A673 (cell line): ENCODE data around the gene DHX57. TPM values are rescaled to one million over a fixed set of nuclear protein-coding genes. Genes with fewer than 3 reads are reported as not detected.

Source experiments
- BruUV-seq: library from RNA; stranded (reverse); fragments of 400-500 nt; replicated peaks from 2 replicates; lab custom pipeline; 2021; lab: Mats Ljungman, UMichigan
- CTCF ChIA-PET: fragments of 300-600 bp; sonication (Branson Sonifier 250); formaldehyde crosslinking; loops from one replicate; lab custom pipeline; 2022; ENCODE audit warnings: antibody characterized with exemption; lab: Charles Lee
- POLR2A ChIA-PET: fragments of 300-600 bp; sonication (Branson Sonifier 250); formaldehyde crosslinking; loops from one replicate; lab custom pipeline; 2022; ENCODE audit warnings: antibody characterized with exemption; ENCODE audit not compliant: low non-redundant PET; lab: Charles Lee
- DNase-seq: peaks from one replicate; pipeline ENCODE4 v3.0.0-alpha.2; 2015; ENCODE audit warnings: low spot score
- H3K27ac ChIP-seq: fragments of 200-600 bp; sonication (generic); 2 replicates; pipeline ENCODE4 v1.5.1; 2016; ENCODE audit warnings: mixed run types, low read depth, mild to moderate bottlenecking, mixed read lengths, antibody characterized with exemption, low read length; ENCODE audit not compliant: poor library complexity, severe bottlenecking
- H3K27me3 ChIP-seq: fragments of 200-600 bp; sonication (generic); replicated peaks from 2 replicates; pipeline ENCODE4 v1.6.1; 2017; ENCODE audit warnings: mixed run types, low read depth, mild to moderate bottlenecking, mixed read lengths, antibody characterized with exemption, low read length; ENCODE audit not compliant: insufficient read depth, poor library complexity
- H3K36me3 ChIP-seq: fragments of 200-600 bp; sonication (generic); 2 replicates; pipeline ENCODE4 v1.6.1; 2016; ENCODE audit warnings: mixed run types, mild to moderate bottlenecking, mixed read lengths, antibody characterized with exemption, low read length; ENCODE audit not compliant: insufficient read depth, poor library complexity, severe bottlenecking
- H3K4me1 ChIP-seq: fragments of 200-600 bp; sonication (generic); 2 replicates; pipeline ENCODE4 v1.6.1; 2017; ENCODE audit warnings: mixed run types, mild to moderate bottlenecking, mixed read lengths, antibody characterized with exemption, low read length; ENCODE audit not compliant: insufficient read depth, poor library complexity, severe bottlenecking
- H3K4me3 ChIP-seq: fragments of 200-600 bp; sonication (generic); 2 replicates; pipeline ENCODE4 v1.5.1; 2016; ENCODE audit warnings: low read depth, mixed run types, mild to moderate bottlenecking, mixed read lengths, low read length; ENCODE audit not compliant: poor library complexity, severe bottlenecking
- H3K9me3 ChIP-seq: fragments of 200-600 bp; sonication (generic); 2 replicates; pipeline ENCODE4 v1.6.1; 2016; ENCODE audit warnings: mixed run types, low read depth, mild to moderate bottlenecking, mixed read lengths, antibody characterized with exemption, low read length; ENCODE audit not compliant: poor library complexity, severe bottlenecking
- EZH2 ChIP-seq: fragments of 200-600 bp; sonication (generic); IDR thresholded peaks from 2 replicates; pipeline ENCODE4 v1.6.1; 2017; ENCODE audit warnings: borderline replicate concordance, low read depth, mild to moderate bottlenecking, mixed read lengths, antibody characterized with exemption, low read length; ENCODE audit not compliant: poor library complexity, severe bottlenecking
- intact Hi-C: fragments of 100-400 bp; cut with micrococcal nuclease; formaldehyde crosslinking; loops from one replicate; pipeline ENCODE4 v1.10.0; 2022; ENCODE audit not compliant: unreplicated experiment
- total RNA-seq: library from RNA; stranded (reverse); gene quantifications from 2 replicates; pipeline ENCODE4 v1.2.3, GENCODE V29; 2021
- TF ChIP-seq, protein P1 (sequence below): fragments of 300-800, 200-600 bp; sonication (generic); conservative IDR thresholded peaks from 2 replicates; pipeline ENCODE4 v1.5.1; 2017; ENCODE audit warnings: low read depth, mild to moderate bottlenecking, antibody characterized with exemption, low read length, moderate library complexity, mixed read lengths

Gene DHX57
- total RNA-seq, 1 experiment from 2014 or later, result 30.6 TPM

DNA sequence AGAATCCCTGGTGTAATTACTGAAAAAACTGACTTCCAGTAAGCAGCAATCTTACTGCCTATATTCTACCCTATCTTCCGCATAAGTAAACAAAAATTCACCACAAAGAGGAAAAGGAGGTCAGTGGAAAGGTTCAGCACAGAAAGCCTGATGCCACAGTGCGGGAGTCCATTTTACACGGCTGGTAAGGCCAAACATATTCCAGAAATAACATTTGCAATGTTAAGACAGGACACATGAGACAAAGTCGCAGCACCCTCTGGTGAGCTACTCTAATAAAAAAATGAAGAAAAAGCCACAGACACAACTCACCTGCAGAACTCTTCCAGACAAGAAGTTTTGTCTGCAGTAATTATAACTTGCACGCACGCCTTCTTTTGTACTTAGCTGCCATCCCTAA lies 57.2 kb downstream of the DHX57 start:
- ChIA-PET CTCF (no interaction called here), POLR2A (no interaction called here)
- no peak for DNase-seq
- Histone ChIP-seq H3K27me3 (no peaks in the 10 kb centered on the region), H3K4me1 (no peaks in the 10 kb centered on the region), H3K27ac (no peak overlapping the region), H3K9me3 (no peaks in the 10 kb centered on the region), H3K36me3 (peaks cover 29% of the 10 kb centered on the region), H3K4me3 (no peak overlapping the region)
- TF ChIP-seq, protein P1, sequence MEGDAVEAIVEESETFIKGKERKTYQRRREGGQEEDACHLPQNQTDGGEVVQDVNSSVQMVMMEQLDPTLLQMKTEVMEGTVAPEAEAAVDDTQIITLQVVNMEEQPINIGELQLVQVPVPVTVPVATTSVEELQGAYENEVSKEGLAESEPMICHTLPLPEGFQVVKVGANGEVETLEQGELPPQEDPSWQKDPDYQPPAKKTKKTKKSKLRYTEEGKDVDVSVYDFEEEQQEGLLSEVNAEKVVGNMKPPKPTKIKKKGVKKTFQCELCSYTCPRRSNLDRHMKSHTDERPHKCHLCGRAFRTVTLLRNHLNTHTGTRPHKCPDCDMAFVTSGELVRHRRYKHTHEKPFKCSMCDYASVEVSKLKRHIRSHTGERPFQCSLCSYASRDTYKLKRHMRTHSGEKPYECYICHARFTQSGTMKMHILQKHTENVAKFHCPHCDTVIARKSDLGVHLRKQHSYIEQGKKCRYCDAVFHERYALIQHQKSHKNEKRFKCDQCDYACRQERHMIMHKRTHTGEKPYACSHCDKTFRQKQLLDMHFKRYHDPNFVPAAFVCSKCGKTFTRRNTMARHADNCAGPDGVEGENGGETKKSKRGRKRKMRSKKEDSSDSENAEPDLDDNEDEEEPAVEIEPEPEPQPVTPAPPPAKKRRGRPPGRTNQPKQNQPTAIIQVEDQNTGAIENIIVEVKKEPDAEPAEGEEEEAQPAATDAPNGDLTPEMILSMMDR, result no peak
- TF ChIP-seq EZH2, result no peak
- intact Hi-C loops, result no loop called here
- no TSS peak for BruUV-seq

DNA sequence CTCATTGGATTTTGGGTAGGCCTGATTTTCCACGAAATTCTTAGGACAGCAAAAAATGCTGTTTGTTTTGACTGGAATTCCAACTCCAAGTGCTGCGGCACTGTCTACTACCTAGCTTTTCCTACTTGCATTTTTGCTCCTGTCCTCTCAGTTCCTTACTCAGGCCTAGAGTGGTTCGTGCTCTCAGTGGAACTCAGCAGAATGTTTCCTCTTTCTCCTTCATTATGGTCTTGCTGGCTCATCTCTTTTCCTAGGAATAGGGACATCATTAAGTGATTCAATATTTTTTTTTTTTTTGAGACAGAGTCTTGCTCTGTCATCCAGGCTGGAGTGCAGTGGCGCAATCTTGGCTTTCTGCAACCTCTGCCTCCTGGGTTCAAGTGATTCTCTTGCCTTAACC lies 59.8 kb downstream of the DHX57 start:
- H3K27me3 ChIP-seq, result no peaks in the 10 kb centered on the region
- H3K4me1 ChIP-seq, result no peaks in the 10 kb centered on the region
- ChIA-PET CTCF (no interaction called here), POLR2A (no interaction called here)
- H3K4me3 ChIP-seq, result no peak overlapping the region
- BruUV-seq, result no TSS peak
- peaks cover 20% of the 10 kb centered on the region for H3K36me3 ChIP-seq
- H3K27ac ChIP-seq, result no peak overlapping the region
- intact Hi-C loops, result no loop called here
- DNase-seq, result no peak
- H3K9me3 ChIP-seq, result no peaks in the 10 kb centered on the region
- TF ChIP-seq EZH2, result no peak
- TF ChIP-seq, protein P1, result no peak

DNA sequence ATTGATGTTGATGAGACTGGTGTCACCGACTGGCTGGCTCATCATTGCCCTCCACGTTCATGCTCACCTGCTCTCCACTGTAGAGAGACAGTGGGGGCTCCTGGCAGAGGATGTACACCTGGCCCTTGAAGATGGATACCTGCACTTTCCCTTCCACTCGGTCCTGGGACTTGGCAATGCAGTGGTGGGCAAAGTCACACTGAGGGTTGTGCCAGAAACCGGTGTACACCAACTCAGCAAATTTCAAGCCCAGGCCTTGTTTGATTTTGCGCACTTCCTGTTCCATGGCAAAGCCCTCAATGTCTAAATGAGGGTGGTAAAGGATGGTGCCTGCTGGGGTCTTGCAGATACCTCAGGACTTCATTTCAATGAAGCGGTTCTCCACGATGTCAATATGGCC lies 65.2 kb downstream of the DHX57 start:
- CTCF ChIA-PET, result no interaction called here
- BruUV-seq, result no TSS peak
- TF ChIP-seq EZH2, result no peak
- TF ChIP-seq, protein P1, result no peak
- Histone ChIP-seq H3K4me1 (no peaks in the 10 kb centered on the region), H3K36me3 (peaks cover 12% of the 10 kb centered on the region), H3K27me3 (no peaks in the 10 kb centered on the region), H3K27ac (no peak overlapping the region), H3K9me3 (no peaks in the 10 kb centered on the region), H3K4me3 (no peak overlapping the region)
- intact Hi-C loops, result no loop called here
- no peak for DNase-seq
- POLR2A ChIA-PET, result interaction anchor here (0.6 kb wide), 1 partner anchor 278 kb away, joined by 6 read pairs; no protein-coding TSS in a partner anchor
